GM19455 (cell line): ENCODE measurements around the gene YWHAH.

Source experiments
- ATAC-seq: cut with Tn5 transposase; IDR thresholded peaks from one replicate; pipeline ENCODE4 v1.9.1; 2021; ENCODE audit not compliant: unreplicated experiment

Gene YWHAH

DNA sequence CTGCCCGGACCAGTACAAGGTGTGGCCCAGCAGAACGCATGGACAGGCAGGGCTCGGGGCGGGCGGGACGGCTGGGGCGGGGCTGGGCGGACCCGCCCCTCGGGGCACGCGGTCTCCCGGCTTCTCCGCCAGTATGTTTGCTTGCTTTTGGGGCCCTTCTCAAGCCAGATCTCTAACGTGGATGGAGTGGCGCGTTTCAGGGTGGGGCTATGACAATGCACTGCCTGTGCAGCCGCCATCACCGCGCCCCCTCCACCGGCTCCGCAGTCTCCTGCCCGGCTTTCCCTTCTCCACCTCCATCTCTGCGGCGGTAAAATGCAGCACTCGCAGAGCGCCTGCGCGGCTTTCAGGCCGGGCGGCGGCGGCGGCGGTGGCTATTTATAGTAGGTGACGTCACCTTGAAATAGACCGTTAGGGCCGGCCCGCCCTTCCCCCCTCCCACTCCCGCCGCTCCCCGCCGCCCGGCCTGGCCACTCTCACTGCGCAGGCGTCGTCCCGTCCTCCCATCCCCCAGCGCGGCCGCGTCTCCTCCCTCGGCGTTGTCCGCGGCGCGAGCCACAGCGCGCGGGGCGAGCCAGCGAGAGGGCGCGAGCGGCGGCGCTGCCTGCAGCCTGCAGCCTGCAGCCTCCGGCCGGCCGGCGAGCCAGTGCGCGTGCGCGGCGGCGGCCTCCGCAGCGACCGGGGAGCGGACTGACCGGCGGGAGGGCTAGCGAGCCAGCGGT is at the start of gene YWHAH:
Gene YWHAH, plus strand, starts transcription at position 558 of the 722 bp plus-strand sequence. CDS start 199 bp downstream, outside the sequence.
- ATAC-seq = peak; percentile 51

DNA sequence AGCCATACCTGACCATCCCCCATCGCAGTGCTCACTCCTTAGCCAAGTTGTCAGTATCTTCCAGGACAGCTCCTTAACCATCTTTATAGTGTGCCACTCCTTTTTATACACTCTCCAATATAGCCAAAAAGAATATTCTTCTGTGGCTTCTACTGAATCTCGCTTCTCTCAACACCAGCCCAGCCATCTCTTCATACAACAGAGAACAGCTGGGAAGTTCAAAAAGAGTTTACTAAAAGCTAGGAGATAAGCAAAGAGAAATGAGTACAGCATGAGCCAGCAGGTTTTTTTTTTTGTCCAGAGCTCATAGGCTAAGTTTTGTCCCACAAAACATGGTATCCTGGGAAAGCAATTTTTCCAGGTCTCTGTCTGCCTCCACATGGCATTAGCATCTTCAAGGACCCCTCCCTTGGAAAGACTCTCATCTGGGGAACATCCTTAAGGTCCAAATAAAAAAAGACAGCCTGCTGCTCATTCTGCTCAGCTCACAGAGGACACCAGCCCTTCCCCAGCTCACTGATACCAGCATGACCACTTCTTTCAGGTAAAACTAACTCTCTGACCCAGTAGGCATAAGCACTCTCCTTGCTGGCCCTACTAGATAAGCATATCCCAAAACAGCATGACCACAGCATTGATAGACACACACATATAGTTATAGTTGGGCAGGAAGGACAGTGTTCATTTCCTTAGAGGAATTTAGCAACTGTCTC is 48.8 kb upstream of the YWHAH start:
- ATAC-seq = no peak

DNA sequence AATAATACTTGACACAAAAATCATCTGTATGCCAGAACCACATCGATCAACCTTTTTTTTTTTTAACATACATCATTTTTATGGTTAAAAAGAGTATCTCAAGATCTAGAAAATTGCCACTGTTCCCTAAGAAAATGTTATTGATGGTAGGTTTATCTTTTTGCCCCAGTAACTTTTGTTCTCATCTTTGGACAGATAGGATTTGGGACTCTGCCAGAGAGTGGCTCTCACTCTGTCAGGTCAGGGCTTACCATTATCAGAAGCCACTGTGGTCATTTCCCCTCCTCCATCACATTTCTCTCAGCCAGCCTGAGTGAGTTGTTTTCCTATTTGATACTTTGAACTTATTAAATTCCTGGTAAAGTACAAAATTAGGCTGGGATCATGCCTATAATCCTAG is 47.9 kb upstream of the YWHAH start:
- no peak for ATAC-seq

DNA sequence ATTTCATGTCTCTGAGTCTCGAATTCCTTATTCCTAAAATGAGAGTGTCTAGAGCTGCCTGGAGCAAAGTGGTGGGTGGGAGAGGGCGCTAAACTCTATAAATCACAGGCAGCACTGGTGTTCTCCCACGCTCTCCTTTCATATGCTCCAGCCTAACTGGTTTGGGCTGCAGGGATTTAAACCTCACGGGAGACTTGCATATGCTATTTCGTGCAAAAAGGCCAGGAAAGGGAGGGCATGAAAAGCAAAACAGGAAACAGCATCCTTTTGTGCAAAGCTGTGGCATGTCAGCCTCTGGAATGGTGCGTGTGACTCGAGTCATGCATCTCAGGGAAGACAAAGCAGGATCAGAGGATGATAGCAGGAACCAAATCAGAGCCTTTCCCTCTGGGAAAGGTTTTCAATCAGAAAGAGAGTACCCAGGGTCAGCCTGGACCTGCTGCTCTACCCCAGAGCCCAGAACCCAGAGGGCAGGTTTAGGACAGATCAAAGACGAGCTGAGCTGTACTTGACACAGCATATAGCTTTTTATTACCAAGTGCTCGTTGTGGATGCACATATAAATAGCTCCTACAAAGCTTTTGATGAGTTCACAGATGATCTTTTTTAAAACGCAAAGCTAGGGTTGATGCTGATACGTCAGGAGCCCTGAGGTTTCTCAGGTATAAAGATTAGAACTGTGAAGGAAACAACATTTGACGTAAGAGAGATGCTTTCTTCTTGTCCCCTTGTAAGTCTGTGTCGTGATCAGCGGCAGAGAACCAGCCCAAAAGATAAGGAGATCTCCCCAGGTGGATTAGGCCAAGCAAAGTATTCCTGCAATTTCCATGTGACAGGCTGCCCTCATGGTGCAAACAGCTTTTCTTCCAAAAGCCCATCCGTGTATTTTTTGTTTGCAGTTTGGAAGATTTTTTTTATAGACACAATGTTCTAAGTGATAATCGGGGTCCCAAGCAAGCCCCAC is 46.2 kb upstream of the YWHAH start:
- no peak for ATAC-seq

DNA sequence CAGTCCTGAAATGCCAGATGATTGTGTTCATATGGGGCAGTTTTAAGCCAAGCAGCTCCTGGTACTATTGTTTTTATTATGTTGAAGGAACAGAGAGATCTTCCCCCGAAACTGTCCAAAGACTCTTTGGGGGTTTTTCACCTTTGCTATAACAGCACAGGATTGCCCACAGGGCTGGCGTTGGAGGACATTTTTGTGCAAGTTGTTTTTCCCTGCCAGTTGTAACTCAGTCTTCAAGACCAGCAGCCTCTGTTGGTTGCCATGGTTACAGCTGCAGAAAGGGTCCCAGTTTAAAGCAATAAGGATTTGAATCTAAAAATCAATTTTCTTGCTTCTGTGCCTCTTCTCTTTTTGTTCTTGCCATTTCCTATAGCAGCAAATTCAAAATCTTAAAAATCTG is 45.4 kb upstream of the YWHAH start:
- no peak for ATAC-seq

DNA sequence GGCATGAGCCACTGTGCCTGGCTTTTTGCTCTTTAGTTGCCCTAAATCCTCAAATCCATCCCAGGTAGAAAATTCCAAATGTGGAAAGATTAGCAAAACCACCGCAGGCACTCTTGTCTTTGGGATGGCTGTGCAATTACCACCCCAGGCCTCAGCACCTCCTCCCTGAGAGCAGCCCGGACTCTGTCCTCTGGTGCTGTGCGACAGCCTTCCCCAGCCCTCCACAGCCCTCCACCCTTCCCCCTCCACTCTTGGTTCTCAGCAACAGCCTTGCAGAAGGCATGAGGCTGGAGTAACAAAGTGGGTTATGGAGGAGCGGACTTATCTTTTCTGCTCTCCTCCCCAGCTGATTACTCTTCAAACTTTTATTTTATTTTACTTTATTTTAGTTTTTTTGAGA is 44.7 kb upstream of the YWHAH start:
- ATAC-seq = no peak

DNA sequence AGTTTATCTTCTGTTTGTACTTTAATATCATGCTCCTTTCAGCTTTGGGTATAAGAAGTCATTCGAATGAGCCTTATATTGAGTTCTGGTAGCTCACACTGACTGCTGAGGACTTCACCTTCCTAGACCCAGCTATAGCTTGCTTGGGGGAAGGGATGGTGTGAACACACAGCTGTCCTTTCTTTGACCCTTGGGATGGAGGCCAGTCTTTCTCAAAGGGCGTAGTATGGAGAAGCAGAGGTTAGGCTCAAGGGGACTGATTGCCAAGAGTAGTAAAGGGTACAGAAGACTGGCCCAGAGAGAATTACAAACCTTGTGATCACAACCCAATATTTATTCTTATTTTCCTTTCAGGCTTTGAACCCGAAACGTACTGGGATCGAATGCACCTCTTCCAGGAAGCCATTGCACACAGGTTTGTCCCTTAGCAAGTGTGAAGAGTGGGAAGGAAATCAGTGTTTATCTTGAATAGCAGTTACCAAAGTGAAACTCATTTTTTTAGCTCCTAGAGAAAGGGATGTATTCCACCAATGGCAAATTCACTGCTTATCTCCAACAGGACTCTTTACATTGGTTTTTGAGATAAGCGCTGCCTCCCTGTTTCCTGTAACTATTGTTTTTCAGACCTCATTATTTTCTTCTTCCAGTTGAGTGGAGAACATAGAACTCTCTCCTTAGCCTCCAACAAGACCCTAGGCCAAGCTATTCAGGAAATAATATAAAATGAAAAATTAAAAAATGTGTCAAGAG is 42.8 kb upstream of the YWHAH start:
- no peak for ATAC-seq

DNA sequence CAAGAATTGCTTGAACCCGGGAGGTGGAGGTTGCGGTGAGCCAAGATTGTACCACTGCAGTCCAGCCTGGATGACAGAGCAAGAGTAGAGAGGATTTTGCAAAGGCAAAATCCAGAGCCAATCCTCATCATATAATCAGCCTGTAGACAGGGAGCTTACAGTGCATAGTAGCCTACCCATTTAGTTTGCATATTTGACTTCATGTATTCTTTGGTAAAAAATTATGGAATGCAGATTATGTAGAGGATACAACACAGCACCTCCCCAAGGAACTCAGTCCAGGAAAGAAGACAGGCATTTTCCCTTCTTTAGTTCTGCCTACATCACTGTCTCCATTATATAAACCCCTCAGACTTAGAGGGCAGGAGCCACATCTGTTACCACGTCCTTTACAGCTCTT is 39.7 kb upstream of the YWHAH start:
- no peak for ATAC-seq

DNA sequence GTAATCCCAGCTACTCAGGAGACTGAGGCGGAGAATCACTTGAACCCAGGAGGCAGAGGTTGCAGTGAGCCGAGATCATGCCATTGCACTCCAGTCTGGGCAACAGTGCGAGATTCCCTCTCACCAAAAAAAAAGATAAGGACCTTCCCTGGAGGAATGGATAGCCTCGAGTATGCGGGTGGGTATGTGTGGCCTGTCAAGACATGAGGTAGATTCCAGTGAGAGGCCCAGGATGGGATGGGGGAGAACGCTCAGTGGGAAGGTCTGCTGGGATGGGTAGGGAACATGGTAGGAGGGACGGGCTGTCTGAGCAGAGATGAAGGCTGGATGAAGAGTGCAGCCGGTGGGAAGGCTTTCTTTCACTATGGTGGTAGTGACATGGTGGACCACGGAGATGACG is 39.0 kb upstream of the YWHAH start:
- ATAC-seq = no peak

DNA sequence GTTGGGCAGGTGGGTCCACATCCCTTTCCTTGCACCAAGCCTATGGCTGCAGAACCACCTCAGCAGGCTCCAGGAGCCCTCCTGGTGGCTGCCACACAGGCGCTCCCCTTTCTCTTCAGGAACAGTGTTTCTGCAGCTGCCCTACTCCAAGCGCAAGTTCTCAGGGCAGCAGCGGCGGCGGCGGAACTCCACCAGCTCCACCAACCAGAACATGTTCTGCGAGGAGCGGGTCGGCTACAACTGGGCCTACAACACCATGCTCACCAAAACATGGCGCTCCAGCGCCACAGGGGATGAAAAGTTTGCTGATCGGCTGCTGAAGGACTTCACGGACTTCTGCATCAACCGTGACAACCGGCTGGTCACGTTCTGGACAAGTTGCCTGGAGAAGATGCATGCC is 38.2 kb upstream of the YWHAH start:
- ATAC-seq = no peak

DNA sequence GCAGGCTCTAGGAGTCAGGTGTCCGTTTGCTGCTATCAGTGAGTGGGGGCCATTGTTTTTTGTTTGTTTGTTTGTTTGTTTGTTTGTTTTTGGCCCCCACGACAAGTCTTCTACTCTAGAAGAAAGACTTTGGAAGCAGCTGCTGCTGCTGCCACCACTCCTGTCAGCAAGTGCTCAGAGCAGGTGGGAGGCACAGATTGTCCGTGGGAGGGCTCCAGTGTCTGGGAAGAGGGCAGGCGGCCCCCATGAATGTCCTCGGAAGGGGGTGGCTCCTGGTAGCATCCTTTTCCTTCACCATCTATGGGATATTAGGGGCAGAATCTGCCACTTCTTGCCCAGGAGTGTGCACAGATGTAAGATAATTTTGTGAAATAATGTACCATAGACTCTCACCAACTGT is 37.8 kb upstream of the YWHAH start:
- ATAC-seq = no peak

DNA sequence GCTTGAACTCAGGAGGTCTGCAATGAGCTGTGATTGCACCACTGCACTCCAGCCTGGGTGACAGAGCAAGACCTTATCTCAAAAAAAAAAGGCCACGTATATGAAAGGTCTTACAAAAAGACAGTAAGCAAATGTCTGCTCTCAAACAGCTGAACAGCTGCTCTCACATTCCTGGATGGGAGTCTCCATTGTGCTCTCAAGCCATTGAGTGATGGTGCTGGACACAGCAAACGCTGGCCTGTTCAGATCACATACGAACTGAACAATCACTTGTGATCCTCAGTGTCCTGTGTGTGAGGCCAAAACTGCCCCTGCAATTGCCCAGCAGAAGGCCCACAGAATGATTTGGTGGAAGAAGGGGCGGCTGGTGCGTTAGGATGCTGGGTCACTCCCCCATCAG is 34.4 kb upstream of the YWHAH start:
- no peak for ATAC-seq

DNA sequence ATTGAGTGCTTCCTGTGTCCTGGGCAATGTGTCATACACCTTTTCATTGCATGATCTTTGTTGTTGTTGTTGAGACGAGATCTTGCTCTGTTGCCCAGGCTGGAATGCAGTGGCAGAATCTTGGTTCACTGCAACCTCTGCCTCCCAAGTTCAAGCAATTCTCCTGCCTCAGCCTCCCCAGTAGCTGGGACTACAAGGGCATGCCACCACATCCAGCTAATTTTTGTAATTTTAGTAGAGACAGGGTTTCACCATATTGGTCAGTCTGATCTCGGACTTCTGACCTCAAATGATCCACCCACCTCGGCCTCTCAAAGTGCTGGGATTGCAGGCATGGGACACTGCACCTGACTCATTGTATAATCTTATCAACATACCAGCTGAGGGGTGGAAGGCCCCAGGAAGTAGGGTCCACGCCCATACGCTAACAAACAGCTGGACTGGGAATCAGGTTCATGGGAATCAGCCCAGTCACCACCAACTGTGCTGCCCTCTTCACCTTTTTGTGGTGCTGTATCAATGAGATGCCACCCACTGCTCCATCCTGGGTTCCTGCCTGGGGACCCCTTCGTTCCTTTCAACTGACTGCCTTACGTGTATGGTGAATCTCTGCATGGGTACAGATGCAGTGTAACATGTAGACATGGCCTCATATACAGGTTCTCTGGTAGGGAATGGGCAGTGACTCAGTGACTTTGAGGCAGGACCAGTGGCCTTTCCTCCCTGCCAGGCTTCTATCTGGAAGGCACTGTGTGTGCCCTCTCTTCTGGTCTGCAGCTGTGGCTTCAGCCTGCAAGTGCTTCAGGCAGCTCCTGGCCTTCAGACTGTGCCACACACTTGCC is 32.5 kb upstream of the YWHAH start:
- no peak for ATAC-seq

DNA sequence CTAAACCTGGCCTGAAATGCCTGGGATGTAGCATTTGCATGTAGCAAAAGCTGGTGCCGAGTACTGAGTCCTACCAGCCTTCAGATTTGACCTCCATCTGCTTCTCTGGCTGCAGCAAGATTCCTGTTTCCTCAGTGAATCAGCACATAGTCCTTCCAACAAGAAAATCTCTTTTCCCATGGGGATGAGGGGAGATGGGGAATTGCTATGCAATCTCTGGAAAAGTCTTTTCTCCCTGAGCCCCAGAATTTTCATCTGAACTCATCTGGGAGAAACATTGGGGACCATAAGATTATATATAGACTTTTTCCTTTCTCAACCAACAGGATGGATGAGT is 32.0 kb upstream of the YWHAH start:
- ATAC-seq = no peak

DNA sequence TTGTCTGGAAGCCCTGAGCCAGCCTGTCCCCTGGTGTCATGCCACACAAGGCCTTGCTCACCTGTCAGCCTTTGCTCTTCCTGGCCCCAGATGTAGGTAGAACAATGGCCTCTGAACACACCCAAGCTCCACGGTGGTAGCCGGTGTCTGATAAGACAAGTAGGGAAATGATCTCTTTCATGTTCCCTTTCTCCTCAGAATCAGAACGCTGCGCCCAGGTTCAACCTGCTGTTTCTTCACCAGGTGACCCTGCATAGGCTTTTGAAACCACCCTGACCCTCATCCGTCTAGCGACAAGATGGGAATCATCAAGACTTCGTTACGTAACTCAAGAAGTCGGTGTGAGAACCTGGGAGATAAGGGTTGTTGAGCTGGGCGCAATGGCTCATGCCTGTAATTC is 28.7 kb upstream of the YWHAH start:
- ATAC-seq = no peak

DNA sequence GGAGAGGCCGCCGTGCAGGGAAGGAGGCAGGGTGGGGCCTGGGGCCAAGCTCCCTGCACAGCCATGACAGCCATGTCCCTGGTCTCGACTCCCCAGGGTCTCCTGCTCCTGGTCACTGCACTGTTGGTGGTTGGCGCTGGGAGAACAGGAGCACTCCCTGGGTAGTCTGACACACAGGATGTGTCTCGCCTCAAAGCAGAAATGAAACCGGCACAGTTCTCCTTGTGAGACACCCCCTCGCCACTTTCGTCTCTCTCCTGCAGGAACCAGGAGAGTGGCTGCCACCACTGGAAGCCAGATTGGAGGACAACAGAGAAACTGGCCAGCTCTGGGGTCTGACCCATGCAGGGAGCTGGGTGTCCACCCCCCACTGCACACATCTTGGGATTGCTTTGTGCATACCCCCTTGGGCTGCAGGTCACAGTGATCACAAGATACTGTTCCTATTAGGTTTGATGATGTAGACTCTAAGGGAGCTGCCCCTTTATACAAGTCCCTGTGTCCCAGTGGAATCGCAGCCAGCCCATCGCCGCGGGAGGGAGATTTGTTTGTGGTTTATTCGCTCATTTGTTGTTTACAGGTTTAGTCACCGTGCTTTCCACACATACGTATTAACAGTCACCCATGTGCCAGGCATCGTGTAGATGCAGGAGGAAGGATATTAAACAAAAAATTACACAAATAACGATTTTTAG is 27.0 kb upstream of the YWHAH start:
- no peak for ATAC-seq

DNA sequence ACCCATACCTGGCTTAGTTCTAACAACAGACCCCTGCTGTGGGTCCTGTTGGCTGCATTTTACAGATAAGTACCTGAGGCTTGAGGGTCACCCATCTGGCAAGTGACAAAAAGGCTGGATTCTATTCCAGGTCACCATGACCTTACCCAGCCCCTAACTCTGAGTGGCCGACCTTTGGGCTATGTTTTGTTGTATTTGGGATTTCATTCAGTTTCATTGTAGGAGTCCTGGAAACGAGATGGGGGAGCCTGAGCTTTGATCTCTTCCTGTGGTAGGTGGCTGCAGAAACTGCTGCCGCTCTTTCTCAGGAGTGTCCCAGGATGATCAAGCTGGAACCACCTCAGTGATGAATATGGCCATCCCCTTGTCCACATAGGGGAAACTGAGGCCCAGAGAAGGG is 24.6 kb upstream of the YWHAH start:
- ATAC-seq = no peak

DNA sequence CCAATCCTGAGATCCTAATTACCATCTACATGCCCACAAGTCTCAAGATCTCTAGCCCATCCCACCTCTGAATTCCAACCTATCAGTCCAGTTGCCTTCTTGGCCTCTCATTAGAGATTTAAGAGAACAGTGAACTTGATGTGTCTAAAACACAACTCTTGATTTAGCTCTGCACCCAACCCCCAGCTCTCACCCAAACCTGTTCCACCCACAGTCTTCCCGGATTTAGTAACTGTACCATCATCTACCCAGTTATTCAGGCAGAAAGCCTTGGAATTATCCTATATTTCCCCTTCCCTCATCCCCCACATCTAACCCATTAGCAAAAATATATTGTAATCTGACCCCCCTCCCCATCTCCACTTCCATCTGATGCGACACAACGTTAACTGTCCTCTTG is 24.0 kb upstream of the YWHAH start:
- no peak for ATAC-seq

DNA sequence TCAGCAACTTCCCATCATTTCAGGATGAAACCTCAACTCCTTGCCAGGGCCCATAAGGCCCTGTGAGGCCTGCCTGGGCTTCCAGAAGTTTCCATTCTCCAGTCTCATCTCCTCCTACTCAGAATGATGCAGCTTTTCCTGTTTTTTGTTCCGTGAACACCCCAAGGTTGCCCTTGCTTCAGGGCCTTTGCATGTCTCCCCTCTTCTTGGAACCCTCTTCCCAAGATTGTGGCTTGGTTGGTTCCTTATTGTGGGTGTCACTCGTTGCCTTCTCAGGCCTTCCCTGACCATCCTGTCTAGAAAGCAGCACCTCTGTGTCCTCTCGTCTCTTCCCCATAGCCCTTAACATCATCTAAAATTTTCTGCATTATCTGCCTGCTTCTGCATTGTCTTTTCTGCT is 23.2 kb upstream of the YWHAH start:
- no peak for ATAC-seq

DNA sequence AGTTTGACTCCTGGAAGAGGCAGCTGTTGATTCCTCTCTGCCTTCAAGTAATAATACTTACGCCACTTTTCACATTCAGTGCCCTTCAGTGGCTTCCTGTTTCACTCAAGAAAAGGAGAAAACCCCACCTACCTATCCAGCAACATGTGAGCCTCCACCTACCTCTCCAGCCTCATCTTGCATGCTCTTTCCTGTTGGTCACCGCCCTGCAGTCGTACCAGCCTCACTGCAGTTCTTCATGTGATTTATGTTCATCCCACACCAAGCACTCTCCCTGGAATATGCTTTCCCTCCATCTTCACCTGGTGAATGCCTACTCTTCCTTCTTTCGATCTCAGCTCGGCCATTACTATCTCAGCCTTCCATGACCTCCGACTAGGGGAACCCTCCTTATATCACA is 21.8 kb upstream of the YWHAH start:
- ATAC-seq = no peak
